HepG2 (cell line): Measurements from ENCODE around the gene HACD2. TPM values are rescaled to one million over a fixed set of nuclear protein-coding genes. Genes with fewer than 3 reads are reported as not detected.

Source experiments
- ATAC-seq: fragments of 200-7000 bp; cut with Tn5 transposase; 3 replicates; pipeline ENCODE4 v1.9.1; 2020; ENCODE audit warnings: mild to moderate bottlenecking, moderate library complexity
- BruUV-seq: library from RNA; stranded (reverse); fragments of 400-500 nt; replicated peaks from 2 replicates; lab custom pipeline; 2021; lab: Mats Ljungman, UMichigan
- CTCF ChIA-PET: fragments of 300-600 bp; formaldehyde crosslinking; extraction: SDS; loops from one replicate; lab custom pipeline; 2021; ENCODE audit warnings: low total read pairs, inconsistent platforms, low intra/inter-chr PET ratio; lab: Yijun Ruan, JAX
- POLR2A ChIA-PET: fragments of 350-600 bp; sonication (Branson Sonifier 250); formaldehyde crosslinking; loops from one replicate; lab custom pipeline; 2020; ENCODE audit warnings: antibody characterized with exemption, inconsistent platforms; lab: Yijun Ruan, JAX
- DNase-seq: peaks from one replicate; pipeline ENCODE4 v3.0.0-alpha.2; 2015; ENCODE audit warnings: low spot score
- FAIRE-seq: peaks from 3 replicates; lab custom pipeline; 2011; peaks lifted over from hg19 to GRCh38; lab: Jason Lieb, UNC
- H2AFZ ChIP-seq: one replicate; pipeline ENCODE4 v1.6.1; 2011; ENCODE audit warnings: low read length, inconsistent platforms
- H3K27ac ChIP-seq: fragments of 300-600 bp; 3 replicates; pipeline ENCODE4 v1.8.0; 2011; ENCODE audit warnings: mixed run types, mild to moderate bottlenecking, mixed read lengths, low read length, inconsistent platforms; ENCODE audit not compliant: insufficient read depth; ENCODE audit errors: extremely low read length
- H3K27me3 ChIP-seq, 2 experiments: fragments of 200-600 bp in 1 of 2; 2 replicates in 1 of 2; 3 replicates in 1 of 2; pipeline versions ENCODE4 v1.6.0 to v1.8.0; 2011; ENCODE audit warnings: low read length in 2 of 2, mild to moderate bottlenecking in 2 of 2, moderate library complexity in 2 of 2, inconsistent platforms in 1 of 2; ENCODE audit not compliant: insufficient read depth in 2 of 2, control insufficient read depth in 1 of 2
- H3K36me3 ChIP-seq, 2 experiments: fragments of 200-600 bp in 1 of 2; replicated peaks in 1 of 2; 2 replicates in 1 of 2; 3 replicates in 1 of 2; pipeline versions ENCODE4 v1.5.1 to v1.8.0; 2011; ENCODE audit warnings: low read length in 2 of 2, inconsistent platforms in 1 of 2; ENCODE audit not compliant: insufficient read depth in 2 of 2, control insufficient read depth in 1 of 2
- H3K4me1 ChIP-seq: 2 replicates; pipeline ENCODE4 v1.5.1; 2012; ENCODE audit warnings: low read length, inconsistent platforms; ENCODE audit not compliant: insufficient read depth
- H3K4me2 ChIP-seq: 2 replicates; pipeline ENCODE4 v1.6.0; 2011; ENCODE audit warnings: low read depth, low read length, inconsistent platforms
- H3K4me3 ChIP-seq, 3 experiments: fragments of 200-600 bp in 1 of 3; sonication (generic), shearing (Covaris generic) in 1 of 3; replicated peaks in 1 of 3; 2 replicates each; pipeline ENCODE4 v1.5.1; 2011 to 2016; ENCODE audit warnings: low read length in 3 of 3, inconsistent platforms in 2 of 3, low read depth in 2 of 3, mild to moderate bottlenecking in 2 of 3, control low read depth in 1 of 3, mixed read lengths in 1 of 3; ENCODE audit not compliant: insufficient read depth in 1 of 3
- H3K79me2 ChIP-seq: one replicate; pipeline ENCODE4 v1.6.1; 2011; ENCODE audit warnings: low read length, inconsistent platforms; ENCODE audit not compliant: insufficient read depth
- H3K9ac ChIP-seq: 2 replicates; pipeline ENCODE4 v1.6.0; 2011; ENCODE audit warnings: mild to moderate bottlenecking, low read depth, low read length, inconsistent platforms; ENCODE audit not compliant: insufficient read depth
- H3K9me3 ChIP-seq: 2 replicates; pipeline ENCODE4 v1.5.1; 2012; ENCODE audit warnings: mild to moderate bottlenecking, low read length
- H4K20me1 ChIP-seq: 2 replicates; pipeline ENCODE4 v1.6.0; 2011; ENCODE audit warnings: inconsistent platforms, mild to moderate bottlenecking, low read length, moderate library complexity; ENCODE audit not compliant: insufficient read depth
- ELF3 ChIP-seq: IDR thresholded peaks from 2 replicates; pipeline ENCODE4 v1.6.1; 2016; ENCODE audit warnings: missing genetic modification reagents, missing compliant biosample characterization
- FOSL1 ChIP-seq: sonication (generic); formaldehyde crosslinking; IDR thresholded peaks from 2 replicates; pipeline ENCODE4 v1.9.0; 2021; ENCODE audit warnings: missing genetic modification reagents, borderline replicate concordance
- KMT2B ChIP-seq: IDR thresholded peaks from 2 replicates; pipeline ENCODE4 v1.6.1; 2016; ENCODE audit warnings: missing genetic modification reagents, missing compliant biosample characterization
- MEIS2 ChIP-seq: sonication (generic); formaldehyde crosslinking; IDR thresholded peaks from 2 replicates; pipeline ENCODE4 v1.9.0; 2021; ENCODE audit warnings: mild to moderate bottlenecking, missing genetic modification reagents
- NPAS2 ChIP-seq: sonication (generic); formaldehyde crosslinking; IDR thresholded peaks from 2 replicates; pipeline ENCODE4 v1.8.0; 2022; ENCODE audit warnings: mild to moderate bottlenecking, missing genetic modification reagents, borderline replicate concordance
- RBAK ChIP-seq: sonication (generic); formaldehyde crosslinking; IDR thresholded peaks from 2 replicates; pipeline ENCODE4 v1.5.1; 2020; ENCODE audit warnings: mild to moderate bottlenecking, missing genetic modification reagents
- ZFYVE20 ChIP-seq: sonication (generic); formaldehyde crosslinking; IDR thresholded peaks from 2 replicates; pipeline ENCODE4 v1.8.0; 2023; ENCODE audit warnings: low read depth, mild to moderate bottlenecking, moderate library complexity, missing genetic modification reagents, borderline replicate concordance
- ZNF124 ChIP-seq: sonication (generic); formaldehyde crosslinking; IDR thresholded peaks from 2 replicates; pipeline ENCODE4 v1.4.0; 2020; ENCODE audit warnings: missing genetic modification reagents
- ZNF263 ChIP-seq: sonication (generic); formaldehyde crosslinking; IDR thresholded peaks from 2 replicates; pipeline ENCODE4 v1.4.0; 2020; ENCODE audit warnings: missing genetic modification reagents
- ZNF564 ChIP-seq: sonication (generic); formaldehyde crosslinking; IDR thresholded peaks from 2 replicates; pipeline ENCODE4 v1.8.1; 2023; ENCODE audit warnings: mild to moderate bottlenecking, missing genetic modification reagents
- ZNF572 ChIP-seq: sonication (generic); formaldehyde crosslinking; IDR thresholded peaks from 2 replicates; pipeline ENCODE4 v1.5.1; 2020; ENCODE audit warnings: mild to moderate bottlenecking, missing genetic modification reagents
- ZNF777 ChIP-seq: sonication (generic); formaldehyde crosslinking; IDR thresholded peaks from 2 replicates; pipeline ENCODE4 v1.4.0; 2020; ENCODE audit warnings: missing genetic modification reagents
- WGBS: methylation state at CpG from one replicate; pipeline ENCODE4 v1.1.6; 2017; ENCODE audit warnings: low lambda C conversion rate; 5-methylcytosine and 5-hydroxymethylcytosine counted together
- in situ Hi-C: cut with HindIII; loops from 2 replicates; pipeline ENCODE4 v1.10.0; 2017; ENCODE audit warnings: low pct_unique_long_range_greater_than_20kb; ENCODE audit not compliant: extremely low pct_ligation_motif_present
- intact Hi-C: fragments of 100-400 bp; cut with micrococcal nuclease; formaldehyde crosslinking; loops from one replicate; pipeline ENCODE4 v1.10.0; 2022; ENCODE audit not compliant: unreplicated experiment
- polyA plus RNA-seq, 8 experiments: library from polyadenylated mRNA; depleted of rRNA in 3 of 8; stranded (reverse) in 7 of 8; unstranded in 1 of 8; fragments of >200 nt; fragmentation: Illumina TruSeq in 4 of 8; extraction: Trizol in 4 of 8; gene quantifications; 2 replicates each; pipeline versions ENCODE4 v1.2.1 to v1.2.3, GENCODE V29; 2011 to 2016; ENCODE audit warnings: low read depth in 4 of 8, missing spikeins in 1 of 8, mixed read lengths in 1 of 8; ENCODE audit not compliant: insufficient read depth in 1 of 8
- total RNA-seq, 5 experiments: library from RNA; depleted of rRNA; stranded (reverse); fragments of >200 nt; fragmentation: Illumina TruSeq; extraction: Trizol; gene quantifications; 2 replicates each; pipeline ENCODE4 v1.2.3, GENCODE V29; 2016; ENCODE audit warnings: low read depth in 1 of 5
- TF ChIP-seq, protein P1 (sequence below): sonication (generic); formaldehyde crosslinking; IDR thresholded peaks from 2 replicates; pipeline ENCODE4 v1.8.0; 2022; ENCODE audit warnings: mild to moderate bottlenecking, missing genetic modification reagents, moderate library complexity

HACD2 gene
- total and polyA plus RNA-seq, 2 of the 13 experiments (the other 11 are each of a cell fraction or from before 2014, with no cell fraction given), result 47.0 to 50.4 TPM

DNA sequence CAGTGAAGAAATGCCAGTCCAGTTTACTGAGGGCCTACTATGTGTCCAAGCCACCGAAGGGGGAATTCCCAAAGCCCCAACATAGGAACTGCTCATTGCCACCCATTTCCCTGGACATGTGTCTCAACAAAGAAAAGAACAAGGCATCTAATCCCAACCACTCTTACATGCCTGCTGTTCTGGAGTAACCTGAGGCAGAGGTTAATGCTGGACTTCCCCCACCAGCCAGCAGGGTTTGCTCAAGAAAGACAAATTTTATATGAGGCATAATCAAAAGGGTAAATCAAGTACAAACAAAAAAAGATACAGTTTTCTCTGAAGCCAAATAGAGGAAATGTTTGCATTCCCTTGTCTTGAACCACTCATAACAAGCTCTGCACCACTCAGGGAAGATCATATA, 140.1 kb downstream of the HACD2 start:
- BruUV-seq, result no TSS peak
- POLR2A ChIA-PET, result no interaction called here
- Histone ChIP-seq H3K4me1 (no peaks in the 10 kb centered on the region; the same call in 1 of the 2 replicates), H3K79me2 (no peaks in the 10 kb centered on the region), H3K27me3 (peaks cover 0 to 42% of the 10 kb centered on the region in 2 experiments; a peak in 4 of 5 replicates), H3K9me3 (no peaks in the 10 kb centered on the region), H3K36me3 (no peaks in the 10 kb centered on the region), H3K9ac (no peak overlapping the region), H2AFZ (no peak overlapping the region), H3K4me2 (no peak overlapping the region), H4K20me1 (no peaks in the 10 kb centered on the region), H3K27ac (no peak overlapping the region), H3K4me3 (no peak overlapping the region)
- no peak for TF ChIP-seq FOSL1 (CRISPR knock-in tag)
- TF ChIP-seq NPAS2 (CRISPR knock-in tag), result no peak
- TF ChIP-seq ZNF572 (CRISPR knock-in tag), result no peak
- TF ChIP-seq, protein P1, sequence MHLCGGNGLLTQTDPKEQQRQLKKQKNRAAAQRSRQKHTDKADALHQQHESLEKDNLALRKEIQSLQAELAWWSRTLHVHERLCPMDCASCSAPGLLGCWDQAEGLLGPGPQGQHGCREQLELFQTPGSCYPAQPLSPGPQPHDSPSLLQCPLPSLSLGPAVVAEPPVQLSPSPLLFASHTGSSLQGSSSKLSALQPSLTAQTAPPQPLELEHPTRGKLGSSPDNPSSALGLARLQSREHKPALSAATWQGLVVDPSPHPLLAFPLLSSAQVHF (CRISPR knock-in tag), result no peak
- TF ChIP-seq ZNF564, result no peak
- TF ChIP-seq ZNF777 (CRISPR knock-in tag), result no peak
- no peak for TF ChIP-seq ZFYVE20 (CRISPR knock-in tag)
- no peak for TF ChIP-seq KMT2B (CRISPR knock-in tag)
- no peak for TF ChIP-seq RBAK (CRISPR knock-in tag)
- TF ChIP-seq ZNF124, result no peak
- TF ChIP-seq ELF3 (CRISPR knock-in tag), result no peak
- TF ChIP-seq ZNF263, result no peak
- no peak for TF ChIP-seq MEIS2 (CRISPR knock-in tag)
- in situ Hi-C loops, result no loop called here
- WGBS, result 0% methylated on average over 1 of the region's 1 CpG
- intact Hi-C loops, result no loop called here
- CTCF ChIA-PET, result no interaction called here
- FAIRE-seq (no peak), ATAC-seq (no peak), DNase-seq (no peak)
